NCI-H2196 (cell line): ENCODE results near the gene C5AR1.
"Not testable (repeated sequence)": the region's sequence is repeated elsewhere in the genome, so short reads cannot be mapped to it uniquely, and the experiment has no call there.

Source experiments
- DNase-seq: peaks from one replicate; lab custom pipeline; 2025; ENCODE audit not compliant: unreplicated experiment; lab: John Stamatoyannopoulos, UW

C5AR1 gene

DNA sequence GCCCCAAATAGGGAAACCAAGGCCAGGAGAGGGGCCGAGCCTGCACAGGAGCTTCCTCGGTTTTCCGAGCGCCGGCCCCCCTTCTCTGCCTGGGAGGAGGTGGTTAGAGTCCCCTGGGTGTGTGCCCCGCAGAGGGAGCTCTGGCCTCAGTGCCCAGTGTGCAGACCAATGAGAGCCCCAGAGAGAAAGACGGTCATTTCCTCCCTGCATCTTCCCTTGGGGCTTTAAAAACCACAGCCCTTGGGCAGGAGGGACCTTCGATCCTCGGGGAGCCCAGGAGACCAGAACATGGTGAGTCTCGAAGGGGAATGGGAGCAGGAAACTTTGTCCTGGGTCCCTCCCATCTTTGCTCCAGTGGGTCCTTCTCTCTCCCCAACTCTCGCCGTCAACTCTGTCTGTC lies at the start of gene C5AR1:
Gene C5AR1 (plus strand): TSS at position 254 of the 400 bp plus-strand sequence. CDS start 35 bp downstream, at position 289.
- no peak for DNase-seq

DNA sequence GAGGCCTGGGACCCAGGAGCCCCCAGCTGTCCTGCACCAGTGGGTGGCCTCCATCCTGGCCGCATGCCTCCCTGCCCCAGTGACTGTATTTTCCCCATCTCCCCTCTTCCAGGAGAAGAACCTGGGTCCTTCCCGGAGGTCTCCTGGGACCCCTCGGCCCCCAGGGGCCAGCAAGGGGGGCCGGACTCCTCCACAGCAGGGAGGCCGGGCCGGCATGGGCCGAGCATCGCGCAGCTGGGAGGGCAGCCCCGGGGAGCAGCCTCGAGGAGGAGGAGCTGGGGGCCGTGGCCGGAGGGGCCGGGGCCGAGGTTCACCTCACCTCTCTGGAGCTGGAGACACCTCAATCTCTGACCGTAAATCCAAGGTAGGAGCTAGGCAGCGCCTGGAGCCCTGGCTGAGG lies 49.2 kb upstream of the C5AR1 start:
- DNase-seq = no peak

DNA sequence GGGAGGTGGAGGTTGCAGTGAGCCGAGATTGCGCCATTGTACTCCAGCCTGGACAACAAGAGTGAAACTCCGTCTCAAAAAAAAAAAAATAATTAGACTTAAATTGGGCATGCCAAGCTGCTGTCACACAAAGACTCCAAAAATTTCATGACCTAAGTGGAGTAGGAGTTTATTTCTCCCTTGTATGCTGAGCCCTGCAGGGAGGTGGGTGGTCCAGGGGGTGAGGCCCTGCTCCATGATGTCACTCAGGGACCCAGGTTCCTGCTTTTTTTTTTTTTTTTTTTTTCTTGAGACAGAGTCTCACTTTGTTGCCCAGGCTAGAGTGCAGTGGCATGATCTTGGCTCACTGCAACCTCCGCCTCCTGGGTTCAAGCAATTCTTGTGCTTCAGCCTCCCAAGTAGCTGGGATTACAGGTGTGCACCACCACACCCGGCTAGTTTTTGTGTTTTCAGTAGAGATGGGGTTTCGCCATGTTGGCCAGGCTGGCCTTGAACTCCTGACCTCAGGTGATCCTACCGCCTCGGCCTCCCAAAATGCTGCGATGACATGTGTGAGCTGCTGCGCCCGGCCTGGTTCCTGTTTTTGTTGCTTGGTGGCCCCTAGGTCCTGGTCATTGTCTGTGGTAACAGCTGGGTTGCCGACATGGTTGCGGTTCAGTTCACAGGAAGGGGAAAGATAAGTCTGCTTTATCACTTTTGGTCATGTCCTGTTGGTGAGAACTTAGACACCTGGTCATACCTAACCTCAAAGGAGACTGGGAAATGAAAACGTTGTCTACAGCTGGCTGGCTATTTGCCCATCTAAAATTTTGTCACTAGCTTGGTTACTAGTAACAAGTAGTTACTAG lies 47.5 kb upstream of the C5AR1 start:
- DNase-seq = not testable (repeated sequence)

DNA sequence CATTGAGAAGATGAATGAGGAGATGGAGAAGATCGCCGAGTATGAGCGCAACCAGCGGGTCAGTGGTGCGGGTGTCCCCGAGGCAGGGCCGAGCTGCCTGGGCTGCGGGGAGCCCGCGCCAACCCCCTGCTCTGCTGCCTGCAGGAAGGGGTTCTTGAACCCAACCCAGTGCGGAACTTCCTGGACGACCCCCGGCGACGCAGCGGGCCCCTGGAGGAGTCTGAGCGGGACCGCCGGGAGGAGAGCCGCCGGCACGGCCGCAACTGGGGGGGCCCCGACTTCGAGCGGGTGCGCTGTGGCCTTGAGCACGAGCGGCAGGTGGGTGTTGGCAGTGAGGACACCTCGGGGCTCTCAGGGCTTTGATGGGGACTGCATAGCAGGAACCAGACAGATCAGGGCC lies 45.0 kb upstream of the C5AR1 start:
- DNase-seq = no peak

DNA sequence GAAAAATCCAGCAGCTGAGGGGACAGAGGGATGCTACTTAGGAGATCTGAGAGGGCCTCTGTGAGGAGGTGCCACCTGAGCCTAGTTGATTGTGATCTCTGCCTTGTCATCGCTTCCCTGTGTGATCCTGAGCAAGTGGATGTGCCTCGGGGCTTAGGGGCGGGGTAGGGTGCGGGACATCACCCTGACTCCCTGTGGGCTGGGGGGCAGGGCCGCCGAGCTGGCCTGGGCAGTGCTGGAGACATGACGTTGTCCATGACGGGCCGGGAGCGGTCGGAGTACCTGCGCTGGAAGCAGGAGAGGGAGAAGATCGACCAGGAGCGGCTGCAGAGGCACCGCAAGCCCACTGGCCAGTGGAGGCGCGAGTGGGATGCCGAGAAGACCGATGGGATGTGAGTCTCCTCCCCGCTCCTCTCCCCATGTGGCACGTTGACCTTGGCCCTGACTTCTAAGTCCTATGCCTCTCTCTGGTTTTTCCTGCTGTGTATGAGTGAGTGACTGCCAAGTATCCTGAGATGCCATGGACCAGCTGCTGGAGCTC lies 43.2 kb upstream of the C5AR1 start:
- DNase-seq = no peak

DNA sequence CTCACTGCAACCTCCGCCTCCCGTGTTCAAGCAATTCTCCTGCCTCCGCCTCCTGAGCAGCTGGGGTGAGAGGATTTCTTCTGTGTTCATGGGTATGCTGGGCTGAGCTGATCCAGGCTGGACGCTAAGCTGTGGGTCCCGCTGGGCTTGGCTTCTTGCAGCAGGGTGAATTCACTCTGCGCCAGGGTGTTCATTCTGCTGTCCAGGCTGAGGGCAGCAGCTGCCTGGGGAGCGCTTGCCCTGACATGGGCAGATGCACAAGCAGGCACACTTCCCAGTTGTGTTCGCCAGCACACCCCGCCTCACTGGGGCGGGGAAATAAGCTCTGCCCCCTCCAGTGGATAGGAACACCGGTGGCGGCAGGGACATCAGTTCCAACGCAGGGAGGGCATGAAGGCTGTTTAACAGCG lies 42.3 kb upstream of the C5AR1 start:
- DNase-seq = peak; percentile 53

DNA sequence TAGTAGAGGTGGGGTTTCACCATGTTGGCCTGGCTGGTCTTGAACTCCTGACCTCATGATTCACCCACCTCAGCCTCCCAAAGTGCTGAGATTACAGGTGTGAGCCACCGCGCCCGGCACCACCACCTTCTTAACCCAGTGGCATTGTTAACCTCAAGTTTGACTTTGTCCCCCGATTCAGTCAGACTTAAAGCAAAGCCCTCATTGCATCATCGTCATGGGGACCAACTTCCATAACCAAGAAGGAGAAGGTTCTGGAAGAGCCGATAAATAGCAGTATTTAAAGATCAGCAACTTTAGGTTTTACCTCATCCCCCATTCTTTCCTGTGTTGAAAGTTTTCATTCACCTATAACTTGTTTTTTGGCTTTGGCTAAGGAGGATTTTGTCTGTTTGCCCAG lies 41.6 kb upstream of the C5AR1 start:
- DNase-seq = no peak

DNA sequence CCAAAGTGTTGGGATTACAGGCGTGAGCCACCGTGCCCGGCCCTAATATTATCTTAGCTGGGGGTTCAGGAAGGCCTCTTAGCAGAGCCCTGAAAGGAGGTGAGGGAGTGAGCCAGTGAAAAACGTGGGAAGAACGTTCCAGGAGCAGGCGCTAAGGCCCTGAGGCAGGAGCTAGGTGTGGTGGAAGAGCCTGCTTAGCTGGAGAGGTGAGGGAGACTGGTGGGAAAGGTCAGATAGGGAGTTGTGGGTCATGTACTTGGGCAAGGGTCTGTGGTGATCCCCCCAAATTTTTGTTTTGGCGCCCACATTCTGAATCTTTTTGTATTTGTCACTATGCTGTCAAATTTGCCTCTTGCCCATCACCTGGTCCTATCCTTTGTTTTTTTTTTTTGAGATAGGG lies 40.1 kb upstream of the C5AR1 start:
- DNase-seq = no peak

DNA sequence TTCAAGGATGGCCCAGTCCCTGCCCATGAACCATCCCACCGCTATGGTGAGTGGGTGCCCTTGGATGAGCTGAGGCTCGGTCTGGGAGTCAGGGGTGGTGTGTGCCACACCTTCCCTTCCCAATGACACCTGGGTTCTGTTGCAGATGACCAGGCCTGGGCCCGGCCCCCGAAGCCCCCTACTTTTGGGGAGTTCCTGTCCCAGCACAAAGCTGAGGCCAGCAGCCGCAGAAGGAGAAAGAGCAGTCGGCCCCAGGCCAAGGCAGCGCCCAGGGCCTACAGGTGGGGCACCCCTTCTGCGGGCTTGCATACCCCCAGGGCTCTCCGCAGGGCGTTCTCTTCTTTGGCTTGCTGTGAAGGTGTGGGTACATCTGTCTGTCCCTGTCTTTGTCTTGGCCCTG lies 39.3 kb upstream of the C5AR1 start:
- no peak for DNase-seq

DNA sequence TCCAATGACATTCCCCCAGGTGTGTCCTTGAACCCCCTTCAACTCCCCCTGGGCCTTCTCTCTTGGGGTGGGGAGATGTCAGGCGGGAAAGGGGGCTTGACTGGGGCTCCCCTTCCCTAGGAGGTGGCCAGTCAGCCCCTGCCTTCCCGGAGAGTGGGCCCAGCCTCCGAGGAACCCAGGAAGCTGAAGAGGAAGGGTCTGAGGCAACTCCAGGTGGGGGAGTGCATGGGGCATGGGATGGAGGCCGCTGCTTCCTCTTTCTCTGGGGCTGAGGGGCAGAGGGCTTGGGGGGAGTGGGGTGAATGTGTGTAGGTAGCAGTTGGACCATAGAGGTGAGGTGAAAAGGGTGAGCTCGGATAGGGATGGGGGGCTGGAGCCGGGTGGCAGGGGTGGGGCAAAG lies 37.7 kb upstream of the C5AR1 start:
- DNase-seq = no peak

DNA sequence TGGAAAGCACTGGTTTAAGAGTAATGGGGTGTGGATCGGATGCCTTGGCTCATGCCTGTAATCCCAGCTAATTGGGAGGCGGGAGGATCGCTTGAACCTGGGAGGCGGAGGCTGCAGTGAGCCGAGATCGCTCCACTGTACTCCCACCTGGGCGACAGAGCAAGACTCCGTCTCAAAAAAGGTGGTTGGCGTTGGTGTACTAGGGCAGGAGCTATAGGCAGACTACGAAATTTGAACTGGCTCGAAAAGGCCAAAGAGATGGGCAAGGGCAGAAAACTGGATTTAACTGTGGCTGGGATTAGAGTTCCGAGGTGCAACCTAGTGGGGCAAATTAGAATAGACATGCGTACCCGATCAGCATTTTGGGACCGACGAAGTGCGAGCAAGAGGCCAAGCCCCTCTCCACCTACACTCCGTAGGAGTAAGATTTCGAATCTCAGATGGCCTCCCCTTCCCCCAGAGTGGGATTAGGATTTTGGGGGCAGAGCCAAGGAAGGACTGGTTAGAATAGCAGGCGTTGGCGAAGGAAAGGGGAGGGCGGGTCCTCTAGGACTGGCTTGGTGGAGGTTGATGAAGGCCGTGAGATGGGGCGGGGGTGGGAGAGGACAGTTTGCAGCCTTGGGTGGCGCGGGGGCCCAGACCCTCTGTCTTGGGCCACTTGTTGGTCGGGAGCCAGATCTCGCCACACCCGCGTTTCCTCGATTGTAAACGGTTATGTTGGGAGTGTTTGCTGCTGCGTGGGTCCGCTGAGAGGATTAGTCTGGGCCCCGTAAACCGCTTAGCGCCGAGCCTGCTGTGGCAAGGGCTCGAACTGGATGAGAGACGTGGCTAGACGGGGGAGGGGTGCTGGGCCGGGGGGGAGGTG lies 37.0 kb upstream of the C5AR1 start:
- no peak for DNase-seq

DNA sequence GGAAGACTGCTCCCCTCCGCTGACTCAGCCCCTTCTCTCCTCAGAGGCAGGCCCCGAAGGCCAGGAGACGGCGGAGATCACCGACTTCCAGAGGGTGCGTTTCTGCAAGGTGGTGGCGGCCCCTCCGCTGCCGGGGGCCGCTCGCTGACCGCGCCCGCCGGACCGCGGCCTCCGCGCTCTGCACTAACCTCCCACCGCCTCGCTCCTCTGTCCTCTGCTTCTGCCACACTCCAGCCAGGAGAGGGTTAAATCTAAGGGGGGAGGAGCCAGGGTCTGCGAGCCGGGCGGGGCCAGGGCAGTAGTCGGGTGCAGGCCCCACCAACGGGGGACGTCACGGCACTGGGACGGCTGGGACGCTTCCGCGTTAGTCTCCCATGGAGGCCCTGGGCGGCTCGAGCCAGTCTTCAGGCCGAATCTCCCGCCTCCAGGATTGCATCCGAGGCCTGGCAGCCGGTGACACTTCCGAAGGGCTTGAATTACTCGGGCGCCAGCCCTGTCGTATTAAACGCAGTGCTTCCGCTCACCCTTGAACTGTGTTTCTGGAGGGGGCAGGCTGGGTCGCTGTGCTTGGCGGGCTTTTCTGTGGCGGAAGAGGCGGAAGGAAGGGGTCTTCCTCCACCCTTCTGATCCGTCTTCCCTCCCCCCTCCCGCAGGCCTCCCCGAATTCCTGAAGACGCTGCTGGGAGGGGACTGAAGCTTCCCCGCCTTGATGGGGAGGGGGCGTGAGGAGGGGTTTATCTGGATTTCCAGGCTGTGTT lies 36.2 kb upstream of the C5AR1 start:
- peak; percentile 93 for DNase-seq

DNA sequence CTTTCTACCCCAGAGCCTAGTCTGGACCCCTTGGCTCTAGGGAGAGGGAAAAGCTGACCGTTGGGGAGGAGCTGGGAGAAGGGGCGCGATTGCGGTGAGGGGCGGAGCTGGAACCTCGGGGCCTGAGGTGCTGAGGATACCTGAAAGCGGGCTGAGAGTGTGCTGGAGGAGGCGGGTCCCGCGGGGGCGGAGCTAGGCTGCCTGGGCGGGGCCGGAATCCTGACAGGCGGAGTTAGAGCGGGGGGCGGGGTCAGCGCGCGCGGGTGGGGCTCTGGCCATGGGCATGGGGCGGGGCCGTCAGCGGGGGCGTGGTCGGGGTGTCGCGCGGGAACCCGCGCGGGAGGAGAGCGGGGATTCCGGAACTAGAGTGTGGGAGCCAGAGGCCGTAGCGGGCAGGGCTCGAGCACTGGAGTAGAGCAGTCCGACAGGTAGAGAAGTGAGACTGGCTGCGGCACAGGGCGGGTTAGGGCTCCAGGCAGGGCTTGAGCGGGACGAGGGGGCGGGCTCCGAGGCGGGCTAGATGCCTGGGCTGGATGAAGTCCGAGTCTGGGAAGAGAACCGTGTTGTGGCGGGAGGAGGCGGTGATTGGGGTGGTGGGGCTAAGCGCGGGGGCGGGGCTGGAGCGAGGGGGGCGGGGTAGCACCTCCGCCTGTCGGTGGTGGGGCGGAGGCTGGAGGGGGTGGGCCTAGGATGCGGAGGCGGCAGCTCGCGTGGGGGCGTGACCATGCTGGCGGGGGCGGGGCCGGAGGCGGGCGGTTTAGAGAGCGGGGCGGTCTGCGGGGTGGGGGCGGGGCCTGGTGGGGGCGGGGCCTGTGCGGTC lies 35.4 kb upstream of the C5AR1 start, which contains the start of gene INAFM1:
Gene INAFM1 (plus strand): TSS at position 815 of the 820 bp plus-strand sequence. CDS start 35 bp downstream, outside the sequence.
- peak; percentile 93 for DNase-seq

DNA sequence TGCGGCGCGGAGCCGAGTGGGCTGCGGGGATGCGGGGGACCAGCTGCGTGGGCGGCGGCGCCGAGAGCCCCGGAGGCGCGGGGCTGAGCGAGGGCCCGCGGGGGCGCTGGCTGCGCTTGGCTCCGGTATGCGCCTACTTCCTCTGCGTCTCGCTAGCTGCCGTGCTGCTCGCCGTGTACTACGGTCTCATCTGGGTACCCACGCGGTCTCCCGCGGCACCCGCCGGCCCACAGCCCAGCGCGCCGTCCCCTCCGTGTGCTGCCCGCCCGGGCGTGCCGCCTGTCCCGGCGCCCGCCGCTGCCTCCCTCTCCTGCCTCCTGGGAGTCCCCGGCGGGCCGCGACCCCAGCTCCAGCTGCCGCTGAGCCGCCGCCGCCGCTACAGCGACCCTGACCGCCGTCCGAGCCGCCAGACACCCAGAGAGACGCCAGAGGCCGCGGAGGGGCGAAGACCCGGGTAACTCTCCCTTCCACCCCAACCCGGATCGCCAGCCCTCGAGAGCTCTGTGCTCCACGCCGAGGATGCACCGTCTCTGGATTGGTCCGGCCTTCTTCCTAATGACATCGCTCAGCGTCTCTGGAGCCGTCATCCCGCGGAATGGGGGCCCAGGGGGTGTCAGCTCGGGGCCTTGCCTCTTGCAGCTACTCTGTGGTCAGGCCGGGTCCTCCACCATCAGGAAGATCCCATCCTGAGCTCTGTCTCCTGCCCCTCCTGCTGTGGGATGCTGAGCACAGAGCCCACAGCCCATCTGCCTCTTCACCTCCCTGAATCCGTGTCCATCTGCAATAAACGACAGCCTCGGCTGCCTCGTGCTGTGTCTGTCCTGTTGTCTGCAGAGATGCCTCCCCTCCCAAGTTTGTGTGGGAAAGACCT lies 34.5 kb upstream of the C5AR1 start:
- DNase-seq = no peak

DNA sequence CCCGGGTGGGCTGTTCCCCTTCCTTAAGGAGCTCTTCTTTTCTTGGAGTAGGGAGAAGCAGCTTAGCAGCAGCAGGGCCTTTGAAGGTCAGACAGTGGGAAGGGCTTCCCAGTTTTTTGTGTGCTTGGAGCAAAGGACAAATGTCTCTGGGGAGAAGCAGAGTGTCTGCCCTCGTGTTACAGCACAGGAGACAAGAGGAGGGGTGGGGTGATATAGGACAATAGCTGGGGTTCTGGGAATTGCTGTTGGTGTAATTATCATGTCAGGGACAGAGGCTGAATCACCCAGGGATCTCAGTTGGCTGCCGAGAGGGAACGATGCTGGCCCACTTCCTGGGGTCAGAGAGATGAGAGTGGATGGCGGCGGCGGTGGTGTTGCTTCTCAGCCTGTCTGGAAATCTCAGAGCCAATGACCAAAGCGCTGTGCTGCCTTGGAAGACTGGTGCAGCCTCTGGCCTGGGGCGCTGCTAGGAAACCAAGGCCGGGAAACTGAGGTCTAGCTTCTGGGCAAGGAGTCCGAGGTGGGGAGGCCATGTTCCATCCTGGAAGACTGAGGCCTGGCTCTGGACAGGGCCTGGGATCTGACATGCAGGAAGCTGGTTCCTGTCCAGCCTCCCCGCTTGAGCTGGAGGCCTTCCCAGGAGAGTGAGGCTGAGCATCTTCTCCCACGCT lies 33.7 kb upstream of the C5AR1 start:
- DNase-seq = no peak

DNA sequence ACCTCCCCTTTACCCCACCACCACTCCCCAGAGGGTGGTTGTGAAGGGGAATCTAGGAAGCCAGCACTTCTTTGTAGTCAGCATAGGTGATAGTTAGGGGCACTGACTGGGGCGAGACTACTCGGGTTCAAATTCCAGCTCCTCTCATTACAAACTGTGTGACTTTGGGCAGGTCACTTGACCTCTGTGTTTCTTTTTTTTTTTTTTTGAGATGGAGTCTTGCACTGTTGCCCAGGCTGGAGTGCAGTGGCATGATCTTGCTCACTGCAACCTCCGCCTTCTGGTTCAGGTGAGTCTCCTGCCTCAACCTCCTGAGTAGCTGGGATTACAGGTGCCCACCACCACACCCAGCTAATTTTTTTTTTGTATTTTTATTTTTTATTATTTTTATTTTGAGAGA lies 33.1 kb upstream of the C5AR1 start:
- DNase-seq = not testable (repeated sequence)

DNA sequence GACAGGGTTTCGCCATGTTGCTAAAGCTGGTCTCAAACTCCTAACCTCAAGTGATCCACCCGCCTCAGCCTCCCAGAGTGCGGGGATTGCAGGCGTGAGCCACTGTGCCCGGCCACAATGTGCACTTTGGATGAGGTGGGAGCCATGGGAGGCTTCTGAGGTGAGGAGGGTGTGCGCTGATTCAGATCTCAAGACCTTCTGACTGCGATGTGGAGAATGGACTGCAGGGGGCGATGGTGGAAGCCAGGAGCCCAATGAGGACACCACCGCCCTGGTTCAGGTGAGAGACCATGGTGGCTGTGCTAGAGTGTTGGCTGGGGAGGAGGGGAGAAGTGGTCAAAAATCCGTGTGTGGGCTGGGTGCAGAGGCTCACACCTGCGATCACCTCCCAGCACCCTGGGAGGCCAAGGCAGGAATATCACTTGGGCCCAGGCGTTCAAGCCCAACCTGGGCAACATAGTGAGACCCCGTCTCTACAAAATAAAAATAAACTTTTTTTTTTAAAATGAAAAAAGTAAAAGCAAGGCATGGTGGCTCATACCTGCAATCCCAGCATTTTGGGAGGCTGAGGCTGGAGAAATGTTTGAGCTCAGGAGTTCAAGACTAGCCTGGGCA lies 29.4 kb upstream of the C5AR1 start:
- DNase-seq = peak; percentile 33

DNA sequence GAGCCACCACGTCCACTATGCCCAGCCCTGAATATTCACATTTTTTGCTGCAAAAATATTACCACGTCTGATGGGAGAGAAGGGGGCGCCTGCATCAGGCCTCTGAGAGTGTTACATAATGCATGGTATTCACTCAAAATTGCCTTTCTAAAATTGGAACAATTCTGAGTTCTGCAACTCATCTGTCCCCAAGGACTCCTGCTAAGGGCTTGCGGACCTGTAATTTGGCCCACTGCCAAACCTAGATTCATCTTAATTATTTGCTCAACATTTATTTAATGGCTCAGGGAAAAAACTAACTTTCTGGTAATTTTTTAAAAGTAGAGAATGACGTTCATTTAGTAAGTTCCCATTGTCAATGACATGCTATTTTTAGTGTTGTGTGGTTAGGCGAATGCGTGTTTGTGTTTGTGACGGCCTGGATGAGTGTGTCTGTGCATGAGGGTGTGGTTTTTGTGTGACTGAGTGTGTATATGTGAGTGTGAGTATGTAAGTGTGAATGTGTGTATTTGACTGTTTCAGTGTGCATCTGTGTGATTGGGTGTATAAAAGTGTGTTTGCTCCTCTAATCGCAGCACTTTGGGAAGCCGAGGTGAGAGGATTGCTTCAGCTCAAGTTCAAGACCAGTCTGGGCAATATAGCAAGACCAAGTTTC lies 26.1 kb upstream of the C5AR1 start:
- no peak for DNase-seq
